ENCODE results near the gene RPS18.

The RPS18 gene

DNA sequence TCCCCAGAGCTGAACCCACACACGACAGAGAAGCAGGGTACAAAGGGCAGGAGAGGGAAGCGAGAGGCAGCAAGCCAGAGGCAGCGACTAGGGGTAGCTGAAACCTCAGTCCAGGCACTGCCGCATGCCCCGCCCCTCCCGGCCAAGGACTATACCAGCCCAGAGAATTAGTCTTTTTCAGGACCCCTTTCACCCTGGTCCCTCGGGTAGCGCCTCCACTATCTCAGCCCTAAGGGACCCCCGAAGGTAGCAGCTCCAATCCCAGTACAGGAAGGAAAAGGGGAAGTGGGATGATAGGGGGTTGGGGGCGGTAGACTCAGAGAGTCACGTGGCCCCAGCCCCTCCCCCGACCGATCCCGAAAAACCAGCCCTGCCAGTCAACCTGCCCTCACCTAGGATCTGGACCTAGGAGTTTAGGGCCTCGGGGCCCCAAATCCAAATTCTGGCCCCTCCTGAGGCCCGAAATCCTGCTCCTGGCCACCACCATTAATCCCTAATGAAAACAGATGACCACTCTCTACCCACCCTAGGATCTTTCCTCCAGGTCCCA, 25.6 kb downstream of the RPS18 start:
- ChIA-PET CTCF (interaction anchor here (0.9 kb wide), 1 partner anchor 9 kb away, joined by 3 read pairs; no protein-coding TSS in a partner anchor), POLR2A (interaction anchor here (0.6 to 4.1 kb wide), 5 partner anchors 8 to 26 kb away, joined by 3 to 44 read pairs (median 6); partner anchors contain the start of genes B3GALT4, PFDN6, RPS18 and VPS52)
- no peak for DNase-seq (ENCODE audit: extremely low spot score)
- TF ChIP-seq, protein P1, sequence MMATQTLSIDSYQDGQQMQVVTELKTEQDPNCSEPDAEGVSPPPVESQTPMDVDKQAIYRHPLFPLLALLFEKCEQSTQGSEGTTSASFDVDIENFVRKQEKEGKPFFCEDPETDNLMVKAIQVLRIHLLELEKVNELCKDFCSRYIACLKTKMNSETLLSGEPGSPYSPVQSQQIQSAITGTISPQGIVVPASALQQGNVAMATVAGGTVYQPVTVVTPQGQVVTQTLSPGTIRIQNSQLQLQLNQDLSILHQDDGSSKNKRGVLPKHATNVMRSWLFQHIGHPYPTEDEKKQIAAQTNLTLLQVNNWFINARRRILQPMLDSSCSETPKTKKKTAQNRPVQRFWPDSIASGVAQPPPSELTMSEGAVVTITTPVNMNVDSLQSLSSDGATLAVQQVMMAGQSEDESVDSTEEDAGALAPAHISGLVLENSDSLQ (IDR thresholded peaks at IDR 0.05), result peak; percentile 50
- no peak for TF ChIP-seq L3MBTL2 (conservative IDR thresholded peaks at IDR 0.05)

DNA sequence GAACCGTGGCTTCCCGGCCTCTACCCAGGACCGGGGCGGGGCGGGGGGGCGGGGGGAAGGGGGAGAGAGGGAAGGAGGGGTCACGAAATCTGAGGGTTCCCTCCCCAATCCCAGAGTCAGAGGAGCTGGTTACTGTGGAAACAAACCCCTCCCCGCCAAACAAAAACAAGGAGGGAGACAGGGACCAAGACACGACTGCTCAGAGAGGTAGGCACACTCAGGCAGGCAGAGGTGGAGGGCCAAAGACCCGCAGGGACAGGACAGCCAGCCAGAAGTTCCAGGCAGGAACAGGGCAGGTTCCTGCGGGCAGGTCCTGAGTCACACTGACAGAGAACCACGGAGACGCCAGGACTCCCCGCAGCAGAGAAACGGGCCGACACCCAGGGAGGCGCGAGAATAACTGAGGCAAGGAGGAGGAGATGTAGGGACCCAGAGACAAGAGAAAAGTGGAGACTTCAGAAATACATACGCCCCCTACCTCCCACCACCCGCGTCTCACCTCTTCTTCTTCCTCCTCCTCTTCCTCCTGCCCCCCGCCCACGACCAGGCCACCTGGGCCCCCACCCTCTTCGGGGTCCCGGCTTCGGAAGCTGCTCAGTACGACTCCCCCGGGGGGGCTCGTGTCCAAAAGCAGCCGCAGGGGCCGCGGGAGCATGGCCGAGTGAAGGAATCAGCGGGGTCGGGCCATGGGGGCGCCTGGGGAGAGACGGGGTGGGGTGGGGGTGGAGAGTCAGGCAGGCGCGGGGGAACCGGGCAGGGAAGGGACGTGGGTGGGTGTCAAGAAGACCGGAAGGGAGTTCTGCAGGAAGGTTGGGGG, 26.3 kb downstream of the RPS18 start:
- no peak for DNase-seq (ENCODE audit: extremely low spot score)
- ChIA-PET POLR2A (interaction anchor here (1.6 to 4.1 kb wide), 5 partner anchors 9 to 100 kb away, joined by 4 to 44 read pairs (median 36); partner anchors contain the start of genes B3GALT4, PFDN6, RPS18 and VPS52), CTCF (interaction anchor here (0.9 to 1.2 kb wide), 2 partner anchors 10 to 178 kb away, joined by 3 read pairs; no protein-coding TSS in a partner anchor)
- no peak for TF ChIP-seq FOXK2 (IDR thresholded peaks at IDR 0.05)

DNA sequence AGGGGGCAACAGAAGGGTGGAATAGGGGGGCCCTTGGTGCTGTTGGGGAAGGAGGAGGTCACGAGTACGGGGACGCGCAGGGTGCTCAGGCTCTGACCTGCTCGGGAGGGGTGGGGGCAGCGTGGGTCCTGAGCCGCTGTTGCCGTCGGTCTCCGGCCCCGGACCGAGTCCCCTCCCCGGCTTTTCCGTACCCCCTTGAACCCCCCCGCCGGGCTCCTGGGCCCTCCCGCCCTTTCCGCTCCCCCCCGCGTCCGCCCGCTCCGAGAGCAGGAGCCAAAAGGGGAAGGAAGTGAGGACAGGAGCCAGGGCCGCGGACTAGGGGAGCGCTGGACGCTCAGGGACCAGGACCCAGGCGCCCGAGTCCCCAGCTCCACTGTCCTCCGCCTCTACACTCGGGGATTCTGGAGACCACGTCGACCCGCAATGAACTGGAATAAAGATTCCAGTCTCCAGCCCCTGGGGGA, 26.9 kb downstream of the RPS18 start, which contains the start of gene RGL2:
RGL2 (minus strand) TSS at position 170 of the 464 bp plus-strand sequence. CDS start 332 bp downstream, outside the sequence.
- CTCF ChIA-PET, result interaction anchor here (0.7 to 1.2 kb wide), 7 partner anchors 10 to 179 kb away, joined by 3 to 16 read pairs (median 4); partner anchors contain the start of genes B3GALT4, PFDN6, RPS18 and VPS52

GRCh38 chr6:33299237-33299944, 27.5 kb downstream of the RPS18 start:
- DNase-seq (ENCODE audit: extremely low spot score), result peak; percentile 86
- TF ChIP-seq FOXA1 (IDR thresholded peaks at IDR 0.05) (no peak), FOXM1 (IDR thresholded peaks at IDR 0.05; ENCODE audit: borderline replicate concordance) (0 out of 2 replicates have a peak, but pooled peaks have one; percentile 43), L3MBTL2 (conservative IDR thresholded peaks at IDR 0.05) (peak; percentile 11), TARDBP (IDR thresholded peaks at IDR 0.05) (peak; percentile 93)
- TF ChIP-seq, protein P1 (IDR thresholded peaks at IDR 0.05), result 0 out of 2 replicates have a peak, but pooled peaks have one; percentile 47
- ChIA-PET POLR2A (interaction anchor here (1.0 to 4.1 kb wide), 19 partner anchors 9 to 328 kb away, joined by 3 to 46 read pairs (median 7); partner anchors contain the start of genes B3GALT4, CUTA, PFDN6 and RING1), CTCF (interaction anchor here (0.5 to 1.2 kb wide), 16 partner anchors 9 to 179 kb away, joined by 3 to 16 read pairs (median 4); partner anchors contain the start of genes B3GALT4, PFDN6, RPS18 and VPS52)

More for the DNA sequence above, 26.9 kb downstream of the RPS18 start, which contains the start of gene RGL2:
- POLR2A ChIA-PET, result interaction anchor here (1.1 to 4.1 kb wide), 16 partner anchors 9 to 156 kb away, joined by 3 to 46 read pairs (median 8); partner anchors contain the start of genes B3GALT4, CUTA, PFDN6 and RPS18
- TF ChIP-seq SP1 (IDR thresholded peaks at IDR 0.05) (no peak), FOXM1 (IDR thresholded peaks at IDR 0.05; ENCODE audit: borderline replicate concordance) (no peak), ZNF384 (IDR thresholded peaks at IDR 0.05) (no peak), FOXK2 (IDR thresholded peaks at IDR 0.05) (no peak), ARNT (IDR thresholded peaks at IDR 0.05) (no peak), LEF1 (IDR thresholded peaks at IDR 0.05; ENCODE audit: borderline replicate concordance) (no peak), BHLHE40 (IDR thresholded peaks at IDR 0.05; ENCODE audit: borderline replicate concordance) (no peak), CTBP1 (IDR thresholded peaks at IDR 0.05; ENCODE audit: borderline replicate concordance) (no peak), SUZ12 (IDR thresholded peaks at IDR 0.05) (no peak), ELF4 (IDR thresholded peaks at IDR 0.05) (no peak)
- TF ChIP-seq, protein P1 (IDR thresholded peaks at IDR 0.05), result no peak
- DNase-seq (ENCODE audit: extremely low spot score), result peak; percentile 23

DNA sequence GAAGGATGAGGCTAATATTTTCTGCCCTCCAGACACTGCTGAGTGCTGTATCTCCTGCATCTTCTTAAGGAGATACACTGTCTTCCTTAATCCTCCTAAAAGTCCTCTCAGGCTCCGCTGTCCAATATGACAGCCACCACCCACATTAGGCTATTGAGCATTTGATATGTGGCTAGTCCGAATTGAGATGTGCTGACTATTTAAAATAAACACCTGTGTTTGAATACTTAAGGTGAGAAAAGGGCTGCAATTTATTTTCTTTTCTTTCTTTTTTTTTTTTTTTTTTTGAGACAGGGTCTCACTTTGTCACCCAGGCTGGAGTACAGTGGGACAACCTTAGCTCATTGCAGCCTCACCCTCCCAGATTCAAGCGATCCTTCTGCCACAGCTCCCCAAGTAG, 30.0 kb downstream of the RPS18 start:
- no peak for DNase-seq (ENCODE audit: extremely low spot score)
- CTCF ChIA-PET, result interaction anchor here (0.6 to 0.8 kb wide), 2 partner anchors 11 to 124 kb away, joined by 3 to 4 read pairs; no protein-coding TSS in a partner anchor
- TF ChIP-seq, protein P1 (IDR thresholded peaks at IDR 0.05), result no peak
- TF ChIP-seq CTBP1 (IDR thresholded peaks at IDR 0.05; ENCODE audit: borderline replicate concordance) (no peak), SP1 (IDR thresholded peaks at IDR 0.05) (no peak), LEF1 (IDR thresholded peaks at IDR 0.05; ENCODE audit: borderline replicate concordance) (no peak), BHLHE40 (IDR thresholded peaks at IDR 0.05; ENCODE audit: borderline replicate concordance) (no peak), SUZ12 (IDR thresholded peaks at IDR 0.05) (no peak), NFRKB (IDR thresholded peaks at IDR 0.05) (no peak), ARNT (IDR thresholded peaks at IDR 0.05) (no peak), ELF4 (IDR thresholded peaks at IDR 0.05) (no peak), FOXK2 (IDR thresholded peaks at IDR 0.05) (no peak), ZNF384 (IDR thresholded peaks at IDR 0.05) (no peak), TARDBP (IDR thresholded peaks at IDR 0.05) (no peak), HDGF (IDR thresholded peaks at IDR 0.05; ENCODE audit: borderline replicate concordance) (no peak), FOXA1 (IDR thresholded peaks at IDR 0.05) (no peak)
- POLR2A ChIA-PET, result interaction anchor here (0.8 to 1.8 kb wide), 5 partner anchors 11 to 30 kb away, joined by 3 to 12 read pairs (median 4); partner anchors contain the start of genes B3GALT4, PFDN6, RPS18 and TAPBP

Data from HEK293T (cell line).